ENCODE data around the gene GPC6.

DNA sequence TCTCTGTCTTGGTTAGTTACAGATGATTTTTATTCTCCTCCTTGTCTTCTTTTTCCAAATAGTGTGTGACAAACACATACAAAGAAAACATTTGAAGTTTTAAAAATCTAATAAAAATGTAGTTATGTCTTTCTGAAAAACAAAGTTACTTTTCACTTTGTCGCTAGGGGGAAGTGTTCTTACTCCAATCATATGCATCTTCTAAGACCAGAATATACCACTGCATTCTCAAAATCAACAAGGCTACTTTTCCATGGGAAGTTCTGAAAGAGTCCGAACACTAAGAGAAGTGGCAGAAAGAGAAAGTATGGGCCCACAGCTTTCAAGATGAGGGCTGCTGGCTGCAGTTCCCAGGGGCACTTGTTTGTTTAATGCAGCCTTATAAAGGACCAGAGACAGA is 1043.9 kb downstream of the GPC6 start:
- TF ChIP-seq ZNF282 (CRISPR knock-in tag; IDR thresholded peaks at IDR 0.05) (no peak), FOXM1 (IDR thresholded peaks at IDR 0.05; ENCODE audit: low read depth) (no peak), FOXM1 (CRISPR knock-in tag; IDR thresholded peaks at IDR 0.05; ENCODE audit: low read depth) (no peak), RB1 (IDR thresholded peaks at IDR 0.05; ENCODE audit: low read depth) (no peak), POLR2A (conservative IDR thresholded peaks at IDR 0.05) (no peak), EZH2 (IDR thresholded peaks at IDR 0.05; ENCODE audit: borderline replicate concordance, low read depth, low read length) (no peak), FOXJ2 (tag; IDR thresholded peaks at IDR 0.05) (no peak)
- TF ChIP-seq, protein P1, sequence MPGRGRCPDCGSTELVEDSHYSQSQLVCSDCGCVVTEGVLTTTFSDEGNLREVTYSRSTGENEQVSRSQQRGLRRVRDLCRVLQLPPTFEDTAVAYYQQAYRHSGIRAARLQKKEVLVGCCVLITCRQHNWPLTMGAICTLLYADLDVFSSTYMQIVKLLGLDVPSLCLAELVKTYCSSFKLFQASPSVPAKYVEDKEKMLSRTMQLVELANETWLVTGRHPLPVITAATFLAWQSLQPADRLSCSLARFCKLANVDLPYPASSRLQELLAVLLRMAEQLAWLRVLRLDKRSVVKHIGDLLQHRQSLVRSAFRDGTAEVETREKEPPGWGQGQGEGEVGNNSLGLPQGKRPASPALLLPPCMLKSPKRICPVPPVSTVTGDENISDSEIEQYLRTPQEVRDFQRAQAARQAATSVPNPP (IDR thresholded peaks at IDR 0.05; ENCODE audit: borderline replicate concordance, insufficient read depth, insufficient read length), result no peak
